HCT116 (cell line): ENCODE results near the gene PLXDC1. TPM values are rescaled to one million over a fixed set of nuclear protein-coding genes. Genes with fewer than 3 reads are reported as not detected.

Experiments used
- ATAC-seq: fragments of 200-7000 bp; cut with Tn5 transposase; 2 replicates; pipeline ENCODE4 v1.9.1; 2020; ENCODE audit warnings: mild to moderate bottlenecking, moderate library complexity
- BruUV-seq: library from RNA; stranded (reverse); fragments of 400-500 nt; replicated peaks from 2 replicates; lab custom pipeline; 2021; lab: Mats Ljungman, UMichigan
- CTCF ChIA-PET: fragments of 300-600 bp; sonication (Branson Sonifier 250); formaldehyde crosslinking; loops from one replicate; lab custom pipeline; 2021; ENCODE audit warnings: antibody characterized with exemption; lab: Charles Lee
- POLR2A ChIA-PET: fragments of 300-600, 350-600 bp; sonication (Branson Sonifier 250); formaldehyde crosslinking; loops from one replicate; lab custom pipeline; 2021; ENCODE audit warnings: antibody characterized with exemption; lab: Charles Lee
- RAD21 ChIA-PET, 2 experiments: fragments of 300-600 bp; sonication (Branson Sonifier 250); formaldehyde crosslinking; loops; one replicate each; lab custom pipeline; 2023; ENCODE audit warnings: low total read pairs in 2 of 2; ENCODE audit not compliant: uncharacterized antibody in 2 of 2, unreplicated experiment in 2 of 2, low non-redundant PET in 1 of 2; lab: Charles Lee
- DNase-seq: peaks from one replicate; pipeline ENCODE4 v3.0.0-alpha.2; 2010; ENCODE audit warnings: low read depth, low spot score
- H2AFZ ChIP-seq: fragments of 200-600 bp; shearing (Covaris generic), sonication (generic); 2 replicates; pipeline ENCODE4 v1.6.1; 2017; ENCODE audit warnings: low read depth, mixed run types, mixed read lengths, antibody characterized with exemption, low read length; ENCODE audit not compliant: poor library complexity, severe bottlenecking
- H3K27ac ChIP-seq: 2 replicates; pipeline ENCODE4 v1.5.1; 2012; ENCODE audit warnings: low read depth, low read length
- H3K27me3 ChIP-seq: fragments of 200-600 bp; sonication (generic); 2 replicates; pipeline ENCODE4 v1.6.1; 2016; ENCODE audit warnings: mixed run types, low read length, mixed read lengths; ENCODE audit not compliant: insufficient read depth
- H3K36me3 ChIP-seq, 2 experiments: fragments of 200-500 bp in 1 of 2; fragments of 200-600 bp in 1 of 2; sonication (Bioruptor generic) in 1 of 2; sonication (generic) in 1 of 2; 2 replicates each; pipeline versions ENCODE4 v1.5.1 to v1.6.1; 2014 to 2016; ENCODE audit warnings: low read length in 2 of 2, inconsistent platforms in 1 of 2, mixed read lengths in 1 of 2, mixed run types in 1 of 2; ENCODE audit not compliant: insufficient read depth in 2 of 2, control insufficient read depth in 1 of 2
- H3K4me1 ChIP-seq, 2 experiments: fragments of 200-600 bp in 1 of 2; sonication (generic) in 1 of 2; 2 replicates each; pipeline versions ENCODE4 v1.5.1 to v1.6.1; 2012 to 2017; ENCODE audit warnings: low read length in 2 of 2, inconsistent platforms in 1 of 2, mild to moderate bottlenecking in 1 of 2, mixed read lengths in 1 of 2, mixed run types in 1 of 2, moderate library complexity in 1 of 2; ENCODE audit not compliant: insufficient read depth in 2 of 2, control insufficient read depth in 1 of 2
- H3K4me2 ChIP-seq: fragments of 200-600 bp; sonication (generic); 2 replicates; pipeline ENCODE4 v1.6.1; 2017; ENCODE audit warnings: mixed run types, low read length, mixed read lengths
- H3K4me3 ChIP-seq, 2 experiments: fragments of 200-600 bp in 1 of 2; sonication (generic) in 1 of 2; replicated peaks in 1 of 2; 2 replicates each; pipeline ENCODE4 v1.5.1; 2011 to 2016; ENCODE audit warnings: low read length in 2 of 2, control low read depth in 1 of 2, low read depth in 1 of 2, mild to moderate bottlenecking in 1 of 2, mixed read lengths in 1 of 2, mixed run types in 1 of 2
- H3K79me2 ChIP-seq: fragments of 200-600 bp; sonication (generic); 2 replicates; pipeline ENCODE4 v1.6.1; 2017; ENCODE audit warnings: mild to moderate bottlenecking, mixed run types, low read length, moderate library complexity, mixed read lengths; ENCODE audit not compliant: insufficient read depth
- H3K9ac ChIP-seq: fragments of 200-600 bp; sonication (generic); 2 replicates; pipeline ENCODE4 v1.6.1; 2016; ENCODE audit warnings: low read length, mixed read lengths
- H3K9me2 ChIP-seq: fragments of 200-600 bp; sonication (generic), shearing (Covaris generic); 2 replicates; pipeline ENCODE4 v1.6.1; 2017; ENCODE audit warnings: mixed run types, mild to moderate bottlenecking, moderate library complexity; ENCODE audit not compliant: insufficient read depth
- H3K9me3 ChIP-seq, 2 experiments: fragments of 200-500 bp in 1 of 2; fragments of 200-600 bp in 1 of 2; sonication (Bioruptor generic) in 1 of 2; sonication (generic) in 1 of 2; 2 replicates each; pipeline ENCODE4 v1.6.1; 2014 to 2017; ENCODE audit warnings: low read length in 2 of 2, mixed read lengths in 2 of 2, inconsistent platforms in 1 of 2, low read depth in 1 of 2, mild to moderate bottlenecking in 1 of 2, mixed run types in 1 of 2, moderate library complexity in 1 of 2; ENCODE audit not compliant: control insufficient read depth in 1 of 2, insufficient read depth in 1 of 2
- H4K20me1 ChIP-seq: fragments of 200-600 bp; sonication (generic), shearing (Covaris generic); 2 replicates; pipeline ENCODE4 v1.6.1; 2017; ENCODE audit warnings: mixed run types, mild to moderate bottlenecking, moderate library complexity; ENCODE audit not compliant: insufficient read depth
- EZH2 ChIP-seq: fragments of 200-600 bp; sonication (generic); IDR thresholded peaks from 2 replicates; pipeline ENCODE4 v1.6.1; 2017; ENCODE audit warnings: antibody characterized with exemption, mixed run types
- EZH2phosphoT487 ChIP-seq: fragments of 200-600 bp; IDR thresholded peaks from 2 replicates; pipeline ENCODE4 v1.6.1; 2018; ENCODE audit warnings: antibody characterized with exemption, borderline replicate concordance
- FOSL1 ChIP-seq: IDR thresholded peaks from 2 replicates; pipeline ENCODE4 v1.6.1; 2012; ENCODE audit warnings: low read depth
- JUND ChIP-seq: IDR thresholded peaks from 2 replicates; pipeline ENCODE4 v1.6.1; 2012
- SRF ChIP-seq: IDR thresholded peaks from 2 replicates; pipeline ENCODE4 v1.6.1; 2012; ENCODE audit warnings: low read depth
- intact Hi-C: fragments of 100-400 bp; cut with micrococcal nuclease; formaldehyde crosslinking; loops from 2 replicates; pipeline ENCODE4 v1.10.0; 2022
- total RNA-seq: library from RNA; stranded (reverse); gene quantifications from one replicate; pipeline ENCODE4 v1.2.1, GENCODE V29; 2021; ENCODE audit not compliant: unreplicated experiment
- TF ChIP-seq, protein P1 (sequence below), 3 experiments: fragments of 200-600 bp in 1 of 3; sonication (generic) in 1 of 3; IDR thresholded peaks in 2 of 3; conservative IDR thresholded peaks in 1 of 3; 2 replicates each; pipeline ENCODE4 v1.5.1; 2012 to 2017; ENCODE audit warnings: low read depth in 2 of 3, low read length in 2 of 3, antibody characterized with exemption in 1 of 3, borderline replicate concordance in 1 of 3, control low read depth in 1 of 3, mild to moderate bottlenecking in 1 of 3, mixed read lengths in 1 of 3, mixed run types in 1 of 3, moderate library complexity in 1 of 3; ENCODE audit not compliant: insufficient read depth in 1 of 3
- TF ChIP-seq, protein P2 (sequence below): IDR thresholded peaks from 2 replicates; pipeline ENCODE4 v1.6.1; 2012
- TF ChIP-seq, protein P3 (sequence below): IDR thresholded peaks from 2 replicates; pipeline ENCODE4 v1.6.1; 2012

PLXDC1 gene
- total RNA-seq, 1 experiment from 2014 or later: 1.8 TPM

DNA sequence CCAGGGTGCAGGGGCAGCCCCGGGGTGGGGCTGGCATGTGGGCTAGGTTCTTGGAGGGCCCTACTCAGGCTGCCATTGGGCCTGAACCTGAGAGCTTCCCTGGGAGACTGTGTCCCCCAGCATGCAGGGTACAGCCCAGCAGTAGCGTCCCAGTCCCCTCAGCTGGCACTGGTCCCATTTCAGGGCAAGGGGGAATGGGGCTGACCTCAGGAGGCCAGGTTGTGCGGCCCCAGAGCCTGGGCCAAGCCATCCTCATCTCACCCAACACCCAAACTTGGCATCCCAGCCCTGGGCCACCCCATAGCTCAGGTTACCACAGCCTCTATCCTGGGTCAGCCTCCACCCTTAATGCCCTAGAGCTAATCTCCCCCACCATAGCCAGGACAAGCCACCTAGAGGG lies 6.3 kb downstream of the PLXDC1 start:
- intact Hi-C loops: no loop called here
- H4K20me1 ChIP-seq: no peaks in the 10 kb centered on the region
- TF ChIP-seq EZH2 (no peak), JUND (no peak)
- TF ChIP-seq, protein P1, sequence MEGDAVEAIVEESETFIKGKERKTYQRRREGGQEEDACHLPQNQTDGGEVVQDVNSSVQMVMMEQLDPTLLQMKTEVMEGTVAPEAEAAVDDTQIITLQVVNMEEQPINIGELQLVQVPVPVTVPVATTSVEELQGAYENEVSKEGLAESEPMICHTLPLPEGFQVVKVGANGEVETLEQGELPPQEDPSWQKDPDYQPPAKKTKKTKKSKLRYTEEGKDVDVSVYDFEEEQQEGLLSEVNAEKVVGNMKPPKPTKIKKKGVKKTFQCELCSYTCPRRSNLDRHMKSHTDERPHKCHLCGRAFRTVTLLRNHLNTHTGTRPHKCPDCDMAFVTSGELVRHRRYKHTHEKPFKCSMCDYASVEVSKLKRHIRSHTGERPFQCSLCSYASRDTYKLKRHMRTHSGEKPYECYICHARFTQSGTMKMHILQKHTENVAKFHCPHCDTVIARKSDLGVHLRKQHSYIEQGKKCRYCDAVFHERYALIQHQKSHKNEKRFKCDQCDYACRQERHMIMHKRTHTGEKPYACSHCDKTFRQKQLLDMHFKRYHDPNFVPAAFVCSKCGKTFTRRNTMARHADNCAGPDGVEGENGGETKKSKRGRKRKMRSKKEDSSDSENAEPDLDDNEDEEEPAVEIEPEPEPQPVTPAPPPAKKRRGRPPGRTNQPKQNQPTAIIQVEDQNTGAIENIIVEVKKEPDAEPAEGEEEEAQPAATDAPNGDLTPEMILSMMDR (IDR thresholded peaks at IDR 0.05 in 2 of 3, conservative IDR thresholded peaks at IDR 0.05 in 1 of 3; ENCODE audit: borderline replicate concordance in 1 of 3, insufficient read depth in 1 of 3, low read depth in 2 of 3, low read length in 2 of 3): no peak
- TF ChIP-seq, protein P2, sequence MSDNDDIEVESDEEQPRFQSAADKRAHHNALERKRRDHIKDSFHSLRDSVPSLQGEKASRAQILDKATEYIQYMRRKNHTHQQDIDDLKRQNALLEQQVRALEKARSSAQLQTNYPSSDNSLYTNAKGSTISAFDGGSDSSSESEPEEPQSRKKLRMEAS: no peak
- H3K9ac ChIP-seq: no peak overlapping the region
- ATAC-seq (no peak), DNase-seq (no peak)
- RAD21 ChIA-PET: no interaction called here
- H3K27ac ChIP-seq: no peak overlapping the region
- H3K79me2 ChIP-seq: no peaks in the 10 kb centered on the region
- H3K4me1 ChIP-seq: no peaks in the 10 kb centered on the region; a peak in 1 of 4 replicates
- no peaks in the 10 kb centered on the region for H3K27me3 ChIP-seq
- H3K4me3 ChIP-seq: no peak overlapping the region
- H3K36me3 ChIP-seq: no peaks in the 10 kb centered on the region
- H3K4me2 ChIP-seq: no peak overlapping the region
- no peak overlapping the region for H2AFZ ChIP-seq
- no peaks in the 10 kb centered on the region for H3K9me2 ChIP-seq
- no TSS peak for BruUV-seq
- no peaks in the 10 kb centered on the region for H3K9me3 ChIP-seq
- POLR2A ChIA-PET: no interaction called here
- CTCF ChIA-PET: interaction anchor here (1.2 to 1.6 kb wide), 3 partner anchors 7 to 162 kb away, joined by 4 to 7 read pairs (median 4); no protein-coding TSS in a partner anchor

DNA sequence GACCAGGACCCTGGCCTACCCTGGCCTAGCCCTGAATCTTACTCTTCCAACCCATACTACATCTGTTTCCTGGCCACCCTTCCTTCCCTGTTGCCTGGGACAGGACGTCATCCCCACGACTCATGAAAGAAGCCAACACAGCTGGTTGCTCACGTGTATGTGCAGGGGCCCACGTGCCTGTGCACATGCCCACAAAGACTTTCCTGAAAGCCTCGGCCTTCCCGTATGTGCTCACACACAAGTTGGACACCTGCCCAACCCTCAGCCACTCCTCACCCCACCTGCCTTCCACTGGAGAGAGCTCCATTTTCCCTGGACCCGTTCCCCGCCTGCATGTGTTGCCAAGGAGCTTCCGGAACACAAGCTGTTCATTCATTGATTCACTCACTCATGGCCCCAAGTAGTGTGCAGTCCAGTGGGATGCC lies 7.0 kb downstream of the PLXDC1 start:
- DNase-seq (no peak), ATAC-seq (0 out of 2 replicates have a peak, but pooled peaks have one; percentile 17)
- intact Hi-C loops: no loop called here
- Histone ChIP-seq H3K4me1 (peaks cover 0 to 4% of the 10 kb centered on the region in 2 experiments; a peak in 3 of 4 replicates), H2AFZ (no peak overlapping the region), H3K9me3 (no peaks in the 10 kb centered on the region), H4K20me1 (no peaks in the 10 kb centered on the region), H3K79me2 (no peaks in the 10 kb centered on the region), H3K4me3 (no peak overlapping the region), H3K36me3 (no peaks in the 10 kb centered on the region), H3K9me2 (no peaks in the 10 kb centered on the region), H3K9ac (no peak overlapping the region), H3K27ac (no peak overlapping the region), H3K27me3 (no peaks in the 10 kb centered on the region), H3K4me2 (no peak overlapping the region)
- ChIA-PET CTCF (interaction anchor here (1.6 kb wide), 2 partner anchors 8 to 161 kb away, joined by 4 to 7 read pairs; no protein-coding TSS in a partner anchor), POLR2A (no interaction called here), RAD21 (no interaction called here)
- TF ChIP-seq SRF: no peak
- no peak for TF ChIP-seq FOSL1
- TF ChIP-seq EZH2phosphoT487: no peak
- TF ChIP-seq, protein P3, sequence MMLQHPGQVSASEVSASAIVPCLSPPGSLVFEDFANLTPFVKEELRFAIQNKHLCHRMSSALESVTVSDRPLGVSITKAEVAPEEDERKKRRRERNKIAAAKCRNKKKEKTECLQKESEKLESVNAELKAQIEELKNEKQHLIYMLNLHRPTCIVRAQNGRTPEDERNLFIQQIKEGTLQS: no peak
- BruUV-seq: no TSS peak
